ENCODE measurements around the gene CAB39L. TPM values are rescaled to one million over a fixed set of nuclear protein-coding genes. Genes with fewer than 3 reads are reported as not detected.

The CAB39L gene
- total RNA-seq, 1 experiment from 2014 or later: 3.2 TPM

GRCh38 chr13:49314344-49314882 lies 129.5 kb downstream of the CAB39L start:
- no TSS peak for BruUV-seq (replicated peaks)
- Mint-ChIP-seq H3K9me3 (ENCODE audit: low read depth, unreplicated experiment) (no peaks in the 10 kb centered on the region), H3K4me3 (ENCODE audit: low read depth, unreplicated experiment) (peak overlapping the region; percentile 9), H3K4me1 (ENCODE audit: low read depth, unreplicated experiment) (peaks cover 9% of the 10 kb centered on the region), H3K27ac (ENCODE audit: unreplicated experiment) (peak overlapping the region; percentile 79), H3K36me3 (ENCODE audit: insufficient read depth, unreplicated experiment) (peaks cover 5% of the 10 kb centered on the region), H3K27me3 (ENCODE audit: unreplicated experiment) (no peaks in the 10 kb centered on the region)
- intact Hi-C loops (cut with micrococcal nuclease; ENCODE audit: unreplicated experiment): no loop called here
- TF ChIP-seq CTCF (IDR thresholded peaks at IDR 0.05; ENCODE audit: unreplicated experiment): no peak
- CTCF ChIA-PET: interaction anchor here (1.4 kb wide), 1 partner anchor 131 kb away, joined by 3 read pairs; no protein-coding TSS in a partner anchor
- DNase-seq: no peak

GRCh38 chr13:49311816-49312215 lies 132.0 kb downstream of the CAB39L start:
- no peak overlapping the region for H3K27ac Mint-ChIP-seq (ENCODE audit: unreplicated experiment)
- BruUV-seq (replicated peaks): no TSS peak
- CTCF ChIA-PET: no interaction called here
- no peak overlapping the region for H3K4me3 Mint-ChIP-seq (ENCODE audit: low read depth, unreplicated experiment)
- no peak for TF ChIP-seq CTCF (IDR thresholded peaks at IDR 0.05; ENCODE audit: unreplicated experiment)
- no peaks in the 10 kb centered on the region for H3K27me3 Mint-ChIP-seq (ENCODE audit: unreplicated experiment)
- H3K4me1 Mint-ChIP-seq (ENCODE audit: low read depth, unreplicated experiment): peaks cover 17% of the 10 kb centered on the region
- no peaks in the 10 kb centered on the region for H3K9me3 Mint-ChIP-seq (ENCODE audit: low read depth, unreplicated experiment)
- intact Hi-C loops (cut with micrococcal nuclease; ENCODE audit: unreplicated experiment): no loop called here
- peaks cover 5% of the 10 kb centered on the region for H3K36me3 Mint-ChIP-seq (ENCODE audit: insufficient read depth, unreplicated experiment)
- DNase-seq: no peak

DNA sequence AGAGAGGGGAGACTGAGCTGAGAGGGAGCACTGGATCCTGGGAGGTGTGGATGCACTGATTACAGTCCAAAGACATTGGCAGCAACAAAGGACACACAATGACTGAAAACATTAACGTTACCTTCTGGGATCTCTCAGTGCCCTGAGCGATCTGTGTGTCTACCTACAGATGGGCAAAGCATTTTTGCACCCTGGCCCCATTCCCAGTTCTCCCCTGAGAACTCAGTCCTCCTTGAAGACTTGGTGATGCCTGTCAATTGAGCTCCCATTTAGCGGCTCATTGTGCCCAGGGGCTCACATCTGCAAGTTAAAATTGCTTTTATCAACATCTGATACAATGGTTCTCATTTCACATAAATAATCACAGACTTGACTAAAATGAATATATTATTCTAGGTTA lies 133.6 kb downstream of the CAB39L start:
- no TSS peak for BruUV-seq (replicated peaks)
- TF ChIP-seq CTCF (IDR thresholded peaks at IDR 0.05; ENCODE audit: unreplicated experiment): no peak
- Mint-ChIP-seq H3K4me1 (ENCODE audit: low read depth, unreplicated experiment) (peaks cover 17% of the 10 kb centered on the region), H3K4me3 (ENCODE audit: low read depth, unreplicated experiment) (no peak overlapping the region), H3K27ac (ENCODE audit: unreplicated experiment) (no peak overlapping the region), H3K36me3 (ENCODE audit: insufficient read depth, unreplicated experiment) (peaks cover 5% of the 10 kb centered on the region), H3K27me3 (ENCODE audit: unreplicated experiment) (no peaks in the 10 kb centered on the region), H3K9me3 (ENCODE audit: low read depth, unreplicated experiment) (no peaks in the 10 kb centered on the region)
- DNase-seq: no peak
- intact Hi-C loops (cut with micrococcal nuclease; ENCODE audit: unreplicated experiment): no loop called here
- CTCF ChIA-PET: no interaction called here

GRCh38 chr13:49308921-49309408 lies 134.9 kb downstream of the CAB39L start:
- TF ChIP-seq CTCF (IDR thresholded peaks at IDR 0.05; ENCODE audit: unreplicated experiment): no peak
- intact Hi-C loops (cut with micrococcal nuclease; ENCODE audit: unreplicated experiment): no loop called here
- H3K27me3 Mint-ChIP-seq (ENCODE audit: unreplicated experiment): no peaks in the 10 kb centered on the region
- H3K4me3 Mint-ChIP-seq (ENCODE audit: low read depth, unreplicated experiment): no peak overlapping the region
- H3K27ac Mint-ChIP-seq (ENCODE audit: unreplicated experiment): no peak overlapping the region
- CTCF ChIA-PET: no interaction called here
- H3K36me3 Mint-ChIP-seq (ENCODE audit: insufficient read depth, unreplicated experiment): peaks cover 3% of the 10 kb centered on the region
- BruUV-seq (replicated peaks): no TSS peak
- peaks cover 10% of the 10 kb centered on the region for H3K4me1 Mint-ChIP-seq (ENCODE audit: low read depth, unreplicated experiment)
- no peak for DNase-seq
- no peaks in the 10 kb centered on the region for H3K9me3 Mint-ChIP-seq (ENCODE audit: low read depth, unreplicated experiment)
